GM23338 (cell line): ENCODE measurements around the gene UGT1A3. TPM values are rescaled to one million over a fixed set of nuclear protein-coding genes. Genes with fewer than 3 reads are reported as not detected.

ENCODE experiments used
- ATAC-seq: fragments of 200-7000 bp; cut with Tn5 transposase; 3 replicates; pipeline ENCODE4 v1.9.1; 2020
- DNase-seq: peaks from one replicate; pipeline ENCODE4 v3.0.0-alpha.2; 2015; ENCODE audit warnings: low spot score
- H2AFZ ChIP-seq: fragments of 200-600 bp; sonication (generic); 2 replicates; pipeline ENCODE4 v1.8.0; 2016; ENCODE audit warnings: antibody characterized with exemption, mild to moderate bottlenecking, moderate library complexity
- H3F3A ChIP-seq: fragments of 200-600 bp; sonication (generic); replicated peaks from 2 replicates; pipeline ENCODE4 v1.8.0; 2017; ENCODE audit warnings: antibody characterized with exemption, mixed run types, low read depth
- H3K27ac ChIP-seq: fragments of 200-600 bp; sonication (generic); 2 replicates; pipeline ENCODE4 v1.6.1; 2016; ENCODE audit warnings: low read depth
- H3K27me3 ChIP-seq: fragments of 200-600 bp; sonication (generic); 2 replicates; pipeline ENCODE4 v1.8.0; 2016; ENCODE audit warnings: mild to moderate bottlenecking, mixed run types, moderate library complexity; ENCODE audit not compliant: insufficient read depth
- H3K36me3 ChIP-seq: fragments of 200-600 bp; sonication (generic); 2 replicates; pipeline ENCODE4 v1.8.0; 2016; ENCODE audit warnings: mild to moderate bottlenecking; ENCODE audit not compliant: insufficient read depth
- H3K4me1 ChIP-seq: fragments of 200-600 bp; sonication (generic); 2 replicates; pipeline ENCODE4 v1.8.0; 2016; ENCODE audit warnings: mild to moderate bottlenecking, moderate library complexity; ENCODE audit not compliant: insufficient read depth
- H3K4me2 ChIP-seq: fragments of 200-600 bp; sonication (generic); 2 replicates; pipeline ENCODE4 v1.7.1; 2017; ENCODE audit warnings: mixed run types
- H3K4me3 ChIP-seq: fragments of 200-600 bp; sonication (generic); 2 replicates; pipeline ENCODE4 v1.6.1; 2016; ENCODE audit warnings: mixed run types
- H3K79me2 ChIP-seq: fragments of 200-600 bp; sonication (generic); replicated peaks from 2 replicates; pipeline ENCODE4 v1.8.0; 2017; ENCODE audit warnings: mild to moderate bottlenecking; ENCODE audit not compliant: insufficient read depth
- H3K9me2 ChIP-seq: fragments of 200-600 bp; sonication (generic); 2 replicates; pipeline ENCODE4 v1.8.0; 2017; ENCODE audit not compliant: insufficient read depth
- H4K20me1 ChIP-seq: fragments of 200-600 bp; sonication (generic); replicated peaks from 2 replicates; pipeline ENCODE4 v1.8.0; 2017; ENCODE audit warnings: mild to moderate bottlenecking; ENCODE audit not compliant: insufficient read depth
- H3K27ac Mint-ChIP-seq: 2 replicates; pipeline ENCODE4 v1.8.0; 2020; ENCODE audit warnings: inconsistent platforms, mild to moderate bottlenecking, moderate library complexity, mixed read lengths
- H3K27me3 Mint-ChIP-seq: 3 replicates; pipeline ENCODE4 v1.8.0; 2022; ENCODE audit warnings: low read depth, mild to moderate bottlenecking, moderate library complexity, mixed read lengths, inconsistent platforms; ENCODE audit not compliant: insufficient read depth, poor library complexity
- H3K36me3 Mint-ChIP-seq: 3 replicates; pipeline ENCODE4 v1.8.0; 2021; ENCODE audit warnings: low read depth, mild to moderate bottlenecking, inconsistent platforms, moderate library complexity, mixed read lengths
- H3K4me1 Mint-ChIP-seq: 3 replicates; pipeline ENCODE4 v1.8.0; 2020; ENCODE audit warnings: mild to moderate bottlenecking, inconsistent platforms, mixed read lengths
- H3K4me3 Mint-ChIP-seq: 3 replicates; pipeline ENCODE4 v1.8.0; 2021; ENCODE audit warnings: moderate library complexity, mild to moderate bottlenecking, inconsistent platforms, mixed read lengths
- H3K9me3 Mint-ChIP-seq: 3 replicates; pipeline ENCODE4 v1.8.0; 2020; ENCODE audit warnings: moderate library complexity, mild to moderate bottlenecking, inconsistent platforms, mixed read lengths
- CREB1 ChIP-seq: fragments of 250-450 bp; sonication (Bioruptor Pico); IDR thresholded peaks from 2 replicates; pipeline ENCODE4 v1.5.0; 2020; ENCODE audit warnings: low read depth, mild to moderate bottlenecking, moderate library complexity
- CTCF ChIP-seq, 2 experiments: fragments of 200-600 bp in 1 of 2; sonication (generic) in 1 of 2; conservative IDR thresholded peaks; 2 replicates each; pipeline versions ENCODE4 v1.5.1 to v1.6.1; 2016 to 2017; ENCODE audit warnings: antibody characterized with exemption in 2 of 2, low read depth in 2 of 2, mild to moderate bottlenecking in 2 of 2, moderate library complexity in 1 of 2
- ZNF114 ChIP-seq: fragments of 250-450 bp; sonication (Bioruptor Pico); IDR thresholded peaks from 2 replicates; pipeline ENCODE4 v1.5.0; 2020; ENCODE audit warnings: mild to moderate bottlenecking, moderate library complexity
- ZNF331 ChIP-seq: fragments of 250-450 bp; sonication (Bioruptor Pico); IDR thresholded peaks from 2 replicates; pipeline ENCODE4 v1.5.0; 2020; ENCODE audit warnings: low read depth, mild to moderate bottlenecking, moderate library complexity
- ZNF462 ChIP-seq: fragments of 250-450 bp; sonication (Bioruptor Pico); IDR thresholded peaks from 2 replicates; pipeline ENCODE4 v1.5.0; 2020; ENCODE audit warnings: mild to moderate bottlenecking, moderate library complexity
- polyA plus RNA-seq: library from polyadenylated mRNA; unstranded; fragments of >200 nt; fragmentation: Nextera tagmentation; extraction: Ambion mirVana; gene quantifications from 2 replicates; pipeline ENCODE4 v1.2.1, GENCODE V29; 2016
- total RNA-seq: library from RNA; depleted of rRNA; stranded (reverse); fragments of >200 nt; shearing (Covaris generic); gene quantifications from 2 replicates; pipeline ENCODE4 v1.2.3, GENCODE V29; 2014

The UGT1A3 gene
- total and polyA plus RNA-seq, 2 experiments from 2014 or later: not detected

- ATAC-seq: no peak
- H3K27ac ChIP-seq: no peak overlapping the region
- peaks cover 6% of the 10 kb centered on the region; the same call in 1 of the 2 replicates for H3K9me2 ChIP-seq
Measured at GRCh38 chr2:233817361-233817911, 88.6 kb downstream of the UGT1A3 start.

More at GRCh38 chr2:233817361-233817911, 88.6 kb downstream of the UGT1A3 start:
- no peaks in the 10 kb centered on the region for H3K4me1 ChIP-seq
- no peaks in the 10 kb centered on the region for H3F3A ChIP-seq
- H3K27me3 ChIP-seq: no peaks in the 10 kb centered on the region
- Mint-ChIP-seq H3K27me3 (peaks cover 12% of the 10 kb centered on the region), H3K36me3 (no peaks in the 10 kb centered on the region), H3K9me3 (no peaks in the 10 kb centered on the region), H3K27ac (no peak overlapping the region), H3K4me1 (no peaks in the 10 kb centered on the region; the same call in 2 of the 3 replicates), H3K4me3 (no peak overlapping the region)
- no peak overlapping the region for H2AFZ ChIP-seq
- no peaks in the 10 kb centered on the region for H4K20me1 ChIP-seq
- no peaks in the 10 kb centered on the region for H3K36me3 ChIP-seq
- DNase-seq: no peak
- TF ChIP-seq ZNF462: no peak
- TF ChIP-seq ZNF331 (CRISPR knock-in tag): no peak
- TF ChIP-seq CREB1 (CRISPR knock-in tag): no peak
- TF ChIP-seq CTCF (conservative IDR thresholded peaks at IDR 0.05; ENCODE audit: low read depth in 2 of 2): no peak
- TF ChIP-seq ZNF114 (CRISPR knock-in tag): no peak
- no peak overlapping the region for H3K4me2 ChIP-seq
- H3K79me2 ChIP-seq: no peaks in the 10 kb centered on the region
- no peak overlapping the region for H3K4me3 ChIP-seq
